Neural cell (in vitro differentiated cells): ENCODE measurements around the gene ICE1. TPM values are rescaled to one million over a fixed set of nuclear protein-coding genes. Genes with fewer than 3 reads are reported as not detected.

Source experiments
- H2AFZ ChIP-seq: fragments of 200-600, 300-800 bp; sonication (generic), shearing (Covaris generic); 2 replicates; pipeline ENCODE4 v1.6.0; 2014; ENCODE audit warnings: low read depth, mild to moderate bottlenecking, antibody characterized with exemption, low read length, moderate library complexity
- H3F3A ChIP-seq: fragments of 200-600 bp; shearing (Covaris generic); 2 replicates; pipeline ENCODE4 v1.6.1; 2016; ENCODE audit warnings: mild to moderate bottlenecking, moderate library complexity, mixed read lengths, antibody characterized with exemption, low read length; ENCODE audit not compliant: insufficient read depth, poor library complexity, severe bottlenecking
- H3K27ac ChIP-seq: fragments of 200-600, 300-800 bp; sonication (generic), shearing (Covaris generic); 2 replicates; pipeline ENCODE4 v1.5.1; 2014; ENCODE audit warnings: mild to moderate bottlenecking, low read length, moderate library complexity
- H3K27me3 ChIP-seq: fragments of 300-800, 200-600 bp; sonication (generic), shearing (Covaris generic); 2 replicates; pipeline ENCODE4 v1.6.0; 2014; ENCODE audit warnings: mild to moderate bottlenecking, low read depth, low read length, moderate library complexity; ENCODE audit not compliant: insufficient read depth
- H3K36me3 ChIP-seq: fragments of 300-800, 200-600 bp; sonication (generic), shearing (Covaris generic); 2 replicates; pipeline ENCODE4 v1.5.1; 2014; ENCODE audit warnings: mild to moderate bottlenecking, antibody characterized with exemption, low read length, moderate library complexity; ENCODE audit not compliant: insufficient read depth
- H3K4me2 ChIP-seq: fragments of 300-800, 200-600 bp; sonication (generic), shearing (Covaris generic); 2 replicates; pipeline ENCODE4 v1.6.0; 2014; ENCODE audit warnings: mild to moderate bottlenecking, low read length
- H3K4me3 ChIP-seq: fragments of 300-800, 200-600 bp; sonication (generic), shearing (Covaris generic); 2 replicates; pipeline ENCODE4 v1.5.1; 2014; ENCODE audit warnings: mild to moderate bottlenecking, low read length, moderate library complexity
- H3K79me2 ChIP-seq: fragments of 200-600 bp; shearing (Covaris generic); replicated peaks from 2 replicates; pipeline ENCODE4 v1.6.0; 2014; ENCODE audit warnings: mild to moderate bottlenecking, low read length, moderate library complexity; ENCODE audit not compliant: insufficient read depth
- H3K9ac ChIP-seq: fragments of 300-800, 200-600 bp; sonication (generic), shearing (Covaris generic); 2 replicates; pipeline ENCODE4 v1.6.1; 2016; ENCODE audit warnings: mild to moderate bottlenecking, low read length, mixed read lengths
- H3K9me2 ChIP-seq: fragments of 200-600 bp; shearing (Covaris generic); 2 replicates; pipeline ENCODE4 v1.6.1; 2016; ENCODE audit warnings: mild to moderate bottlenecking, low read length, mixed read lengths; ENCODE audit not compliant: insufficient read depth
- H3K9me3 ChIP-seq: fragments of 200-600, 300-800 bp; sonication (generic), shearing (Covaris generic); 2 replicates; pipeline ENCODE4 v1.6.1; 2016; ENCODE audit warnings: mild to moderate bottlenecking, mixed run types, low read length, moderate library complexity, mixed read lengths
- H4K20me1 ChIP-seq: fragments of 200-600 bp; shearing (Covaris generic); 2 replicates; pipeline ENCODE4 v1.6.1; 2016; ENCODE audit warnings: mild to moderate bottlenecking, mixed run types; ENCODE audit not compliant: insufficient read depth
- MXI1 ChIP-seq: fragments of 450-650 bp; conservative IDR thresholded peaks from 2 replicates; pipeline ENCODE4 v1.6.1; 2014; ENCODE audit warnings: antibody characterized with exemption, mild to moderate bottlenecking; ENCODE audit not compliant: poor library complexity, severe bottlenecking
- POLR2AphosphoS5 ChIP-seq: IDR thresholded peaks from 2 replicates; pipeline ENCODE4 v1.6.1; 2012
- RAD21 ChIP-seq: fragments of 450-650 bp; conservative IDR thresholded peaks from 2 replicates; pipeline ENCODE4 v1.6.1; 2014; ENCODE audit warnings: antibody characterized with exemption, mild to moderate bottlenecking, moderate library complexity
- polyA plus RNA-seq: library from polyadenylated mRNA; depleted of rRNA; stranded (reverse); fragments of >200 nt; gene quantifications from 2 replicates; pipeline ENCODE4 v1.2.3, GENCODE V29; 2014
- TF ChIP-seq, protein P1 (sequence below): IDR thresholded peaks from 2 replicates; pipeline ENCODE4 v1.6.1; 2012; ENCODE audit warnings: borderline replicate concordance

Gene ICE1
- polyA plus RNA-seq, 1 donor from 2014 or later, result 22.1 TPM

DNA sequence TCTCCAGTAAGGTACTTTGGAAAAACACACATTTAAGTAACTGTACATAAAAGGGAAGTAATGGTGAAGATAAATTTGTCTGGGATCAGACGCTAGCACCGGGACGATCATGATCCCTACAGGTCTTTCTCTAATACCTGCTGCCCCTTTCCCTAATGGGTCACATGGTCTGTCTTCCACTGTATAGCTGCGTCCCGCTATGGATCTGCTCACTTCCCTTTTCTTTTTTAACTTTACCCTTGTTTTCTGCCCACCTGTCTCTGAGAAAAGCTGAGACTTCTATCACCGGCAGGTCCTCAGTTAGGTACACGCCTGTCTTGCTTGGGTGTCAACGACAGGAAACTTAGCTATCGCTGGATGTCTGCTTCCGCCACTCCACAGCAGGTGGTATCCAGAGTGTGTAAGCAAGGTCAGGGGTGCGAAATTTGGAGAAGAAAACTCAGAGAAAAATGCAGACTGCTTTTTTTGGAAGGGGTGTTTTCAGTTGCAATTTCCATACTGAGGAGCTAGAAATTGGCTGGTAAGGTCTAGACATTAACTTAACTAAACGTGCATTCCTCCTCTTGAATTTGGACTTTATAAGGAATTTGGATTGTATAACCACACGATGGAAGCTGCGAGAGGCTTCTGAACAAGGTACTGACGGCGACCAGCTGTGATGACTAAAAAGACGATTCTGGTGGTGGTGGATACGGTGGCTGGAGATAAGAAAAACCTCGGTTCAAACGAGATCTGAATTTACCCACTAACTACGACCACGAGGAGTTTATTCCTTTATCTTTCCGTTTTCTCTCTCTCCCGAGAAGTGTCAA is 1.1 kb upstream of the ICE1 start:
- H3F3A ChIP-seq, result no peaks in the 10 kb centered on the region
- peak overlapping the region; percentile 95 for H3K27ac ChIP-seq
- no peaks in the 10 kb centered on the region for H3K9me3 ChIP-seq
- no peak for TF ChIP-seq POLR2AphosphoS5
- no peak for TF ChIP-seq RAD21
- H3K9me2 ChIP-seq, result no peaks in the 10 kb centered on the region
- peak overlapping the region; percentile 7 for H3K4me2 ChIP-seq
- H3K4me3 ChIP-seq, result peak overlapping the region; percentile 88
- no peaks in the 10 kb centered on the region for H3K36me3 ChIP-seq
- peak overlapping the region; percentile 75 for H2AFZ ChIP-seq
- peaks cover 33% of the 10 kb centered on the region for H3K79me2 ChIP-seq
- no peaks in the 10 kb centered on the region for H3K27me3 ChIP-seq
- no peaks in the 10 kb centered on the region for H4K20me1 ChIP-seq
- peak overlapping the region; percentile 75 for H3K9ac ChIP-seq

DNA sequence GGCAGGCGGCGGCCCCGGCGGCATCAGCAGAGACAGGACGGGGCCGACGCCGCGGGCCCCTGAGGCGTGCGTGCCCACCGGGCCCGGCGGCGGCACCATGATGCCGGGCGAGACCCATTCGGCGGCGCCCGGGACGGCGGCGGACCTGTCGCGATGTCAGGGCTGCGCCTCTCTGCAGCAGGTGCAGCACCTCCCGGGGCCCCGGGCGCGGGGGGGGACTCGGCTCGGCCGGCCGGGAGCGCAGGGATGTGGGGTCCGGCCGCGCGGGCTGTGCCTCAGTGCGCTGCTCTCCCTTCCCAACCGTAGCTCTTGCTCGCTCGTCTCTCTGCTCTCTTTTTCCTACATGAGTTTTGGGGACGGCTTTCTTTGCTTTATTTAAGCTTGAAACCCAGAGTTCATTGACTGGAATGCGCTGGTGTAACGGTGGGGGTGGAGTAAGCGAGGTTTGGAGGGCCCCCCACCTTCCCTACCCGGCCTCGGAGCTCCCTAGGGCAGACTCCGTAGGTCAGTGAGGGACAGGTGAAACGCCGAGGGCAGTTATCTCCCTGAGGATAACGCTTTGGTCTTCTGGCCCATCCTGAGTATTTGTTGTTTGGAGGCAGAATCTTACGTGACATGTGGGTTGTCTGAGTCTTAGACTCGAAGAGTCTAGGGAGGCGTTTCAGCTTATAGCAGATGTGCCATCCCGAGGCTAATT is 490 bp downstream of the ICE1 start:
- peak overlapping the region; percentile 94 for H3K4me2 ChIP-seq
- H3K27me3 ChIP-seq, result no peaks in the 10 kb centered on the region
- H3K27ac ChIP-seq, result peak overlapping the region; percentile 95
- H3K9me2 ChIP-seq, result no peaks in the 10 kb centered on the region
- no peaks in the 10 kb centered on the region for H3K9me3 ChIP-seq
- H2AFZ ChIP-seq, result peak overlapping the region; percentile 28
- H3K79me2 ChIP-seq, result peaks cover 49% of the 10 kb centered on the region
- H3F3A ChIP-seq, result no peaks in the 10 kb centered on the region
- no peaks in the 10 kb centered on the region for H4K20me1 ChIP-seq
- TF ChIP-seq RAD21 (no peak), MXI1 (peak; percentile 54)
- H3K36me3 ChIP-seq, result no peaks in the 10 kb centered on the region
- H3K4me3 ChIP-seq, result peak overlapping the region; percentile 88
- H3K9ac ChIP-seq, result peak overlapping the region; percentile 75

DNA sequence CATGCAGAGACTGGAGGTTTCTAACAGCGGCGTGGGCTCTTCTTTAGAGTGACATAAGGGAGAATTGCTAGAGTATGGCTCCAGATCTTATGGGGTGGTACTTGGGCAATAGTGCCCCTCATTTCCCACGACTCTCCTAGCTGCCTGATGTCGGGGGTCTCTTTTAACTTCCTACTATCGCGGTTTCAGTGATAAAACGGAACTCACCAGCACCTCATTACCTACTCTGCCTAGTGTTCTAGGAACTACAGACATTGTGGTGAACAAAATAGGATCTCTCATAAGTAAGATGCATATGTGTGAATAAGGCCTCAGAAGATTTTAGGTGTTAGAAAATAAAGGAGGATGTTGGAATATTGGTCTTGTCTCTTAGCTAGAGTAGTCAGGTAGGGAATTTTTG is 1.1 kb downstream of the ICE1 start:
- Histone ChIP-seq H3K9me3 (no peaks in the 10 kb centered on the region), H3K79me2 (peaks cover 51% of the 10 kb centered on the region)

More for the DNA sequence above, 1.1 kb downstream of the ICE1 start:
- peak overlapping the region; percentile 28 for H2AFZ ChIP-seq
- H3K27ac ChIP-seq, result no peak overlapping the region
- peak overlapping the region; percentile 75 for H3K9ac ChIP-seq
- no peaks in the 10 kb centered on the region for H3K9me2 ChIP-seq
- H3K36me3 ChIP-seq, result no peaks in the 10 kb centered on the region
- peak overlapping the region; percentile 94 for H3K4me2 ChIP-seq
- no peaks in the 10 kb centered on the region for H4K20me1 ChIP-seq
- no peaks in the 10 kb centered on the region for H3F3A ChIP-seq
- peak overlapping the region; percentile 88 for H3K4me3 ChIP-seq
- no peaks in the 10 kb centered on the region for H3K27me3 ChIP-seq
- TF ChIP-seq, protein P1, sequence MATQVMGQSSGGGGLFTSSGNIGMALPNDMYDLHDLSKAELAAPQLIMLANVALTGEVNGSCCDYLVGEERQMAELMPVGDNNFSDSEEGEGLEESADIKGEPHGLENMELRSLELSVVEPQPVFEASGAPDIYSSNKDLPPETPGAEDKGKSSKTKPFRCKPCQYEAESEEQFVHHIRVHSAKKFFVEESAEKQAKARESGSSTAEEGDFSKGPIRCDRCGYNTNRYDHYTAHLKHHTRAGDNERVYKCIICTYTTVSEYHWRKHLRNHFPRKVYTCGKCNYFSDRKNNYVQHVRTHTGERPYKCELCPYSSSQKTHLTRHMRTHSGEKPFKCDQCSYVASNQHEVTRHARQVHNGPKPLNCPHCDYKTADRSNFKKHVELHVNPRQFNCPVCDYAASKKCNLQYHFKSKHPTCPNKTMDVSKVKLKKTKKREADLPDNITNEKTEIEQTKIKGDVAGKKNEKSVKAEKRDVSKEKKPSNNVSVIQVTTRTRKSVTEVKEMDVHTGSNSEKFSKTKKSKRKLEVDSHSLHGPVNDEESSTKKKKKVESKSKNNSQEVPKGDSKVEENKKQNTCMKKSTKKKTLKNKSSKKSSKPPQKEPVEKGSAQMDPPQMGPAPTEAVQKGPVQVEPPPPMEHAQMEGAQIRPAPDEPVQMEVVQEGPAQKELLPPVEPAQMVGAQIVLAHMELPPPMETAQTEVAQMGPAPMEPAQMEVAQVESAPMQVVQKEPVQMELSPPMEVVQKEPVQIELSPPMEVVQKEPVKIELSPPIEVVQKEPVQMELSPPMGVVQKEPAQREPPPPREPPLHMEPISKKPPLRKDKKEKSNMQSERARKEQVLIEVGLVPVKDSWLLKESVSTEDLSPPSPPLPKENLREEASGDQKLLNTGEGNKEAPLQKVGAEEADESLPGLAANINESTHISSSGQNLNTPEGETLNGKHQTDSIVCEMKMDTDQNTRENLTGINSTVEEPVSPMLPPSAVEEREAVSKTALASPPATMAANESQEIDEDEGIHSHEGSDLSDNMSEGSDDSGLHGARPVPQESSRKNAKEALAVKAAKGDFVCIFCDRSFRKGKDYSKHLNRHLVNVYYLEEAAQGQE, result no peak
- TF ChIP-seq MXI1, result no peak
